Placental pericyte (primary cell): Measurements from ENCODE around the gene HLA-DMA. TPM values are rescaled to one million over a fixed set of nuclear protein-coding genes. Genes with fewer than 3 reads are reported as not detected.

Experiments used
- total RNA-seq: library from RNA; depleted of rRNA; stranded (reverse); fragments of >200 nt; gene quantifications from 2 replicates; pipeline ENCODE4 v1.2.3, GENCODE V29; 2012

HLA-DMA gene
- 0.14 and 1.5 TPM in 2 replicates for total RNA-seq

DNA sequence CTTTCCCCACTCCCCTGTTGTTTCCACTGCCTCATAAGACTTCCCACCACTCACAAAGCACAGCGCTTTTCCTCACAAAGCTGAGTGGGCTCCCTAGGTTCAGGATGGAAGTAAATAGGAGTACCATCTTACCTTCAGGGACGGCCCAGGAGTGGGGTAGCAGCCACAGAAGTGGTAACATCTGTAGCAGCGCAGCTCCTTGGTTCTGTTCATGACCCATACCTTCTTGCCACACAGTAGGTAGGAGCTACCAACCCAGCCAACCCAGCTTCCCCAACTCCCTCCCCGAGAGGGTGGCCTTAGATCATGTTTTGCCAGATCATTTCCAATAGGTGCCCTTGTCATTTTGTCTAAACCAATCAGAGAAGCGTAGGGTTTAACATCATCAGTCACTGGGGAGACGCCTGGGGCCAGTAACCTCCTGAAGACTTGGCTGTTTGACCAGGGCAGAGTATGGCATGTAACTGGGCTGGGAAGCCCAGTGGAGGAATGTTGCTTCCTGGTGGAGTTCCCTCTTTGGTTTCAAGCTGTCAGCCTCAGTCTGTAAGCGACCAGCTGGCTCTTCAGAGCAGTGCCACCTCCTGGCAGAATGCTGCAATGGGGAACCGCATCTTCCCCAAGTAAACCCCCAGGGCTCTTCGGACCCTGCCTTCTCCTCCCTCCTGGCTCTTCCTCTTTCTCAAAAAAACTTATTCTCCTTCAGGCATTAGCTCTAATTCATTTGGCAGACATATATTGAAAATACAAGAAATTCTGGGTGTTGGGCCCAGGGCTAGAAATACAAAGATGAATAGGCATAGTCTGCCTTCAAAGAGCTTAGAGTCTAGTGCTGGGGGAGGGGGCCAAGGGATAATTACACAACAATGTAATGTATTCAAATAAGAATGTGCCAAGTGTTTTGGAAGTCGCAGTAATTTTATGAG lies at the start of gene HLA-DMA:
Gene HLA-DMA, minus strand, starts transcription at position 281 of the 923 bp plus-strand sequence. Its CDS starts 61 bp downstream, at position 220.

DNA sequence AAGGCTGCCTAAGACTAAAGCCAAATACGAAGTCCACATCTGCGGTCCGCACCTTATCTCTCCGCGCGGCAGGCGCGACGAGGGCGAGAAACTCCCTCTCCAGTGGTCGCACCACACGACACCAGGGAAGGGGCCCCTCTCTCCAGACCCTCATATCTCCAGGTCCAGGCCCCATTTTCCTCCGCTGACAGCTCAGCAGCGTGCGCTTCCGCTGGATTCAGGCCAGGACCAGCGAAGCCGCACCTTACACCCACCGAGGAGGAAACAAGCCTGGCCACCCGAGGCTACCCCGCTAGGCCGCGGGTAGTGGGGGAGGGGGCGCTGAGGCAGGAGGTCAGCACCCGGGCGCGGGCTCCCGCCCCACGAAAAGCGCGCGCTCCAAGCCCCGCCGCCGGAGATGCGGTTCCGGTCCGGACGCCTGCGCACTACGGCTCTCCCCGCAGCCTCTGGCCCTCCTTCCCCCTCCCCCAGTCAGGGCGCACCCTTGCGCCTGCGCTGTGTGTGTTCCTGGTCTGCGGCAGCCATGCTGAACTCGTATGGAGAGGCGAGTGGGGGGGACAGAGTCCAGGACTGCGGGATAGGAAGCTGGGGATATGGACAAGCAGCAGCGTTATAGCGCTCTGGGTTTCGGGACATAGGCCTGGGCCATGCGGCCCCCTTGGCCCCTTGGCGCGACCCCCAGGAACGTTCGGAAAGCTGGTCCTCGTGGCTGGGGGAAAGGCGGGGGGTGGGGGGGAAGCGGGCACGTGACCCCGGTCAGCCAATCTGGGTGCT lies 15.4 kb upstream of the HLA-DMA start, which contains the start of gene BRD2:
Gene BRD2, plus strand, starts transcription at position 502 of the 774 bp plus-strand sequence. CDS start 4,305 bp downstream, outside the sequence.

DNA sequence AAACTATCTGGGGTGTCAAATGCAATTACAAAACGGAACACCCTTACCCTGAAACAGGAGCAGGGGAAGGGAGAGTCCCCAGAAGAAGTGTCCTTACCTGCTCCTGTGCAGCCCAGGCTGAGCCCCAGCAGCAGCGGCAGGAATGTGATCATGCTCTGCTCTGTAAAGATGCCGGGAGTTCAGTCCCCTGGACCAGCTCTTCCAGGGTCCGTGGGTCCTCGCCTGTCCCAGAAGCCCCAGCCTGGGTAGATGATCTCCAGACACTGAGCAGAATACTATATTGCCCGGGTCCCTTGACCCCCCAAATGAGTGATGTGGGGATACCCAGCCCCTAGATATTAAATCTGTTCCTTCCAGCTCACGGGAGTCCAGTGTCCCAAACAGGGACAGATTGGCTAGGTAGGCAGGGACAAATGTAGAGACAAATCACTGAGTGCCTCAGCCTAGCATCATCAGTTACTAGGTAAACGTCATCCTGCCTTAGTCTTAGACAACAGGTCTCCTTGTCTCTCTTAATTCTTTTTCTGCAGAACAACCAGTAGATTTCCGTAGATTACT lies 12.2 kb downstream of the HLA-DMA start, which contains the start of gene HLA-DMB:
Gene HLA-DMB, minus strand, starts transcription at position 373 of the 558 bp plus-strand sequence. Its CDS starts 221 bp downstream, at position 152.

Other genes starting within 250 kb of the HLA-DMA start
- gene HLA-DQA2, start 211.7 kb downstream of the HLA-DMA start, total RNA-seq, result not detected in 2 replicates
- gene HLA-DQB2, start 189.6 kb downstream of the HLA-DMA start, total RNA-seq, result not detected in 2 replicates
- 0.14 TPM in 1 of 2 replicates, not detected in the other for gene HLA-DOB, start 136.1 kb downstream of the HLA-DMA start, total RNA-seq
- 5.0 and 30.4 TPM in 2 replicates for gene TAP2, start 114.4 kb downstream of the HLA-DMA start, total RNA-seq
- gene PSMB8, start 109.0 kb downstream of the HLA-DMA start, total RNA-seq, result 47.3 and 56.8 TPM in 2 replicates
- gene TAP1, start 99.4 kb downstream of the HLA-DMA start, total RNA-seq, result 60.0 and 115 TPM in 2 replicates
- gene PSMB9, start 98.9 kb downstream of the HLA-DMA start, total RNA-seq, result 12.9 and 25.5 TPM in 2 replicates
- gene HLA-DMB, start 12.1 kb downstream of the HLA-DMA start, total RNA-seq, result 0.14 TPM in 1 of 2 replicates, not detected in the other
- 153 and 186 TPM in 2 replicates for gene BRD2, start 15.5 kb upstream of the HLA-DMA start, total RNA-seq
- gene HLA-DOA, start 56.5 kb upstream of the HLA-DMA start, total RNA-seq, result not detected in 2 replicates
- gene HLA-DPA1, start 120.6 kb upstream of the HLA-DMA start, total RNA-seq, result 2.4 TPM in 1 of 2 replicates, not detected in the other
- 4.9 TPM in 1 of 2 replicates, not detected in the other for gene HLA-DPB1, start 122.9 kb upstream of the HLA-DMA start, total RNA-seq
- gene COL11A2, start 239.4 kb upstream of the HLA-DMA start, total RNA-seq, result 0.14 and 0.22 TPM in 2 replicates
- gene RXRB, start 247.6 kb upstream of the HLA-DMA start, total RNA-seq, result 23.5 and 24.5 TPM in 2 replicates
- 157 and 224 TPM in 2 replicates for gene SLC39A7, start 247.8 kb upstream of the HLA-DMA start, total RNA-seq